ELF-1 (cell line): ENCODE results near the gene COPA.

ENCODE experiments used
- DNase-seq: peaks from one replicate; pipeline ENCODE4 v3.0.0-alpha.2; 2016; ENCODE audit warnings: low read depth, low spot score

Gene COPA

DNA sequence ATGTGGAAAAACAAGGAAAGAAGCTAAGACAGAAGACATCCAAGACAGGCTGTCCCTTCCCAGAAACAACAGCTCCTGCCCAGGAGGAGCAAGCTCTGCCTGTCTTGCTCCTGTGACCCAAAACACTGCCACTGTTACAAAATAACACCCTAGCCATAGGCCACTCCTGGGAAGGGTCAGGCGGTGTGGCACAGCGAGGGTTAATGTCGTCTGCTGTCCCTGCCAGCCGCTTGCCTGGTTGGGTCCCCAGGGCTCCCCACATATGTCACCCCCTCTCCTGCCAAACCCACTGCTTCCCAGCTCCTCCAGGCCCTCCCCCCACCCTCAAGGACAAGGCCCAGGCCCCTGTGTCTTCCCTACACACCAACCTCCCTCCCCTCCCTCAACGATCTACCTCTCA lies 20.0 kb upstream of the COPA start:
- DNase-seq, result no peak

DNA sequence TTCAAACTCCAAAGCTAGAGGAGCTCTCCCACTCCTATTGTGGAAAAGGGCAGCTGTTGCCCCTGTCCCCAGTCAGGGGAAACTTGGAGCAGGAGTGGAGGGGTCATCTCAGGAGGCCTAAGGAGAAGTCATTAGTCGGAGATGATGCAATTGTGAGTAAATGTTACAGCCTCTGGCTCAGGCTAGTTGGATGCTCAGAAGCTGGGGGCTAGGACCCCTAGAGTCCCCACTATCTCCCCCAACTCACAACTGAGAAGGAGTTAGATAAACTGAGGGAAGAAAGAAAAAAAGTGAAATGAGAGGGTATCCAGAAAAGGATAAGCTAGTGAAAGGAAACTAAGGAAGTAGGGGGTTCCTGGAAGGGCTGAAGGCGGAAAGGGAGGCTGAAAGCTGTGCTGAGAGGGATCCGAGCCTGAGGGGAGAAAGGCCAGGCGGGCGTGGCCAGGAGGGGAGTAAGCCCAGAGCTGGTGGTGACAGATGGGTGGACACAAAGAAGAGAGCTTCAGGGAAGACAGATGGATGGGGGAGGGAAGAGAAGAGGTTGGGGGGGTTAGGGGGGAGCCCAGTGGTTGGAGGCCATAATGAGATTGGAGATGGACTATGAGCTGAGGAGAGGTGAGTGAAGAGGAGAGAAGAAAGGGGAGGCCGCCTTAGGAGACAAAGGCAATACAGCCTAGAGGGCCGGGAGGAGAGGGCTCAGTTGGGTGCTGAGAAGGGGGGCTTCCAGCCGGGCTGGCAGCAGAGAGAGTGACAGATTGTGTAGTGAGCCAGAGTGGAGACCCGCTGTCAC lies 19.3 kb upstream of the COPA start:
- DNase-seq, result peak; percentile 88

DNA sequence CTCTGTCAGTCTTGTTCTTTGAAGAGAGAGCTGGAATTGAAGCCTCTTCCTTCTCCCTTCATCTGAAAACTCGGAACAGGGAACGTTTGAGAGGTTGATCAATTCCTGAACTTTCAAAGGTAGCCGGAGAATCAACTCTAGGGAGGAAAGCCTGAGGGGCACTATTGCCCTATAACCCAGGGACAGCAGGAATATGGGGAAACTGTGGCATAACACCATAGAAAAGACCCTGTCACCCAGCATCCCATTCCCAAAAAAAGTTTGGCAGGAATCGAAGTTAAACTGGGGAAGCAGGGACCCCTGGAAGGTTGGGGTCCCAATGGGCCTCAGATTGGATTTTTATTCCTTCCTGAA lies 18.7 kb upstream of the COPA start:
- DNase-seq, result no peak

DNA sequence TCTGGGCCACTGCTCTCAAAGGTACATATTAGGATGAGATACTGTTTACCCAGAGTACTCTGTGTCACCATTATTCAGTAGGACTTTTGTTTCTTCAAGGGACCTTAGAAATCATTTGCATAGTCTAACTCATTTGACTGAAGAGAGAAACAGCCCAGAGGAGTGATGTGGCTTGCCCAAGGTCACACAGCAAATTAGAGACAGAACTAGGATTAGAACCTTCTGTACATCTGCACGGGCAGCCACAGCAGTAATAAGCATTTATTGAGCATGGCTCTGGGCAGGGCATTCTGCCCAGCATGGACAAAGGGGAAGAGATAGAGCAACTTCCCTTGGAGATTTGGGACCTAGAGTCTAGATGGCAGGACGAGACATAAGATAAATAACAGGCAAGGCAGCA lies 18.1 kb upstream of the COPA start:
- DNase-seq, result no peak

DNA sequence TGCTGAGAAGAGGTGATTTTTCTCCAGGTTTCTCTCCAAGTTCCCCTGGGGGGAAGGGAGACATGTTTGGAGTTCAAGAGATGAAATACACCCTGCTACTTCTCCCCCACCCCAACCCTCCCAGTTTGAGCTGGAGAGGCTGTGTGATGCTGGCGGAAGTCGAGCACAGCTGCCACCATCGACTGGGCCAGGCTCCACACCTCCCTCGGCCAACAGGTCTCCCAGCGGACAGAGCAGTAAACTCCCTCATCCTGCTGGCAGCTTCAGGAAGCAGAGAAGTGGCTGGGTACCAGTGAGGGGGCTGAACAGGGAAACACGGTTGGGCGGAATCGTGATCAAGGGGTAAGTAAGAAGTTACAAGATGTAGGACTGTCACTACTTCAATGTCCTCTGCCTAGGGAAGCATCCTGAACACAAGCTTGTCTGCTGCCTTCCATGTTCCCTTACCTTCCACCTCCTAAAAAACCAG lies 17.2 kb upstream of the COPA start:
- no peak for DNase-seq

DNA sequence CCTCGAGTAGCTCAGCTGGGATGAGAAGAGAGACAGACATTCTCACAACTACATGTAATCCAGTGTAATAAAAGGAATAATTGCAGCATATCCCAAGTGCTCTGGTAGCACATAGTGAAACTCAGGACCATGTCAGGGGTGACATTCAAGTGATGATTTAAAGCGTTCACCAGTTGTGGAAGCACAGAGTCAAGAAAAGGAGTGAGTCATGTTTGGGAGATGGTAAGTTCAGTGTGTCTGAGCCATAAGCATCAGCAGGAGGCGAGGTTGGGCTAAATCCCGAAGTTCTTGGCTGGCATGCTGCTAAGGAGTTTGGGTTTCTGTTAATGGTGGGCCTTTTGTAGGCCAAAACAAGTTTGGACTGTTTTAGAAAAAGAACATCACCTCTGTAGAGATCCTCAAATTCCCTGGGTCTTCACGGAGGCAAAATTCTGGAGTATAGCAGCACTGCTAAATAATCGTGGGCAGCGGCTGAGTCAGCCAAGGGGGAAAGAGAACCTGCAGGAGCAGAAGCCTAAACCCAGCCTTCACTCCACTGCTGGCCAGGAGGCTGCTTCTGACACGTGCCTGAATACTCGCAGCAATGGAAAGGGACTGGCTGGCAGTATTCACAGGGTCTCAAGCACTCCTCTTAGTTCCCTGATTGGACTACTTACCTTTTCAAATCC lies 16.6 kb upstream of the COPA start:
- no peak for DNase-seq

DNA sequence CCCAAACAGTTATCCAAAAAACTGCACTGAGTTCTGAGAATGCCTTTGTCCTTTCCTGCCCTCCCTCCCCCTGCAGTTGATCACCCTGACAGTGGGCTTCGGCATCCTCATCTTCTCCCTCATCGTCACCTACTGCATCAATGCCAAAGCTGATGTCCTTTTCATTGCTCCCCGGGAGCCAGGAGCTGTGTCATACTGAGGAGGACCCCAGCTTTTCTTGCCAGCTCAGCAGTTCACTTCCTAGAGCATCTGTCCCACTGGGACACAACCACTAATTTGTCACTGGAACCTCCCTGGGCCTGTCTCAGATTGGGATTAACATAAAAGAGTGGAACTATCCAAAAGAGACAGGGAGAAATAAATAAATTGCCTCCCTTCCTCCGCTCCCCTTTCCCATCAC lies 15.0 kb upstream of the COPA start:
- no peak for DNase-seq

DNA sequence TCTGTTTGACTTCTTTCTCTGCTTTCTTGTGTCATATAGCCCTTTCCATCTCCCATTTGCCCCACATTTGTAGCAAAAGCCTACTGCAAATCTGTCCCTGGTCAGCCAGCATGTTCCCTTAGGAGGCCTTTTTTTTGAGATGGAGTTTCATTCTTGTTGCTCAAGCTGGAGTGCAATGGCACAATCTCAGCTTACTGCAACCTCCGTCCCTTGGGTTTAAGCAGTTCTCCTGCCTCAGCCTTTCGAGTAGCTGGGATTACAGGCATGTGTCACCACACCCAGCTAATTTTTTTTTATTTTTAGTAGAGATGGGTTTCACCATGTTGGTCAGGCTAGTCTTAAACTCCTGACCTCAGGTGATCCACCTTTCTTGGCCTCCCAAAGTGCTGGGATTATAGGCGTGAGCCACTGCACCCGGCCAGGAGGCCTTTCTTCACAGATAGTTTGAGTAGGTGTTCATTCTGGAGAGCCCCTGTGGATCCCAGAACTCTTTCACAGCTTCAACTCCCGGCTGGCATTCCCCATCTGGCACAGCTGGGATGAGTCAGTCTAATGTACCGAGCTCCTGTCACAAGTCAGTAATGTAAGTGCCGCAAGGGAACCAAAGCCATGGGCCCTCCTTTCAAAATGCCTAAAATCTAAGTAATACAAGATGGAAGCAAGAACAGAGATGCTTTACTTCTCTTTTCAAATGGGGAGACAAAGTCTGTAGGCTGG lies 14.4 kb upstream of the COPA start:
- no peak for DNase-seq

DNA sequence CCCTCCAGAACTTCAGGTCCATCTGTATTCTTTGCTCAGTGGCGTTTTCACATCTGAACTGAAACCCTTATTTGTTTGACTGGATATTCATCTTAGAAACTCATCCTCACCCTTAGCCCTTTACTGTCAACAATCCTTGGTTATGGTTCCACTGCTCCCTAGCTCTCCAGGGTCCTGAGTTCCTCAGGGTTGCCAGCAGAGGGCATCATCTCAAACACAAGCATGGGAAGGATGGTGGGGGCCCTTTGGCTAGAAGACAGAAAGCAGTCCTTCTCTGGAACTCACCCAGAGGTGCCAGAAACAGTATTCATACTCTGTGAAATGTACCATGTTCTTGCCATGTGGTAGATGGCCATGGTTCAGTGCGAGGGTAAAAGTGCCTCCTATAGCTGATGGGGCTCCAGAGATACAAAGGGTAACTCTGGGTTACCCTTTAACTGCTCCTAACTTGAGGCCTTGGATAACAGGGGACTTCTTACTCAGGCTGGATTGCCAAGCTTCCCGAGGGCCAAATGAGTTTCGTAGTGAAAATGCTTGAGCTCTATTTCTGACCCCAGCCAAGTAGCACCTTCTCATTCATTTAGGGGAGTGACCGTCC lies 11.4 kb upstream of the COPA start:
- peak; percentile 53 for DNase-seq

DNA sequence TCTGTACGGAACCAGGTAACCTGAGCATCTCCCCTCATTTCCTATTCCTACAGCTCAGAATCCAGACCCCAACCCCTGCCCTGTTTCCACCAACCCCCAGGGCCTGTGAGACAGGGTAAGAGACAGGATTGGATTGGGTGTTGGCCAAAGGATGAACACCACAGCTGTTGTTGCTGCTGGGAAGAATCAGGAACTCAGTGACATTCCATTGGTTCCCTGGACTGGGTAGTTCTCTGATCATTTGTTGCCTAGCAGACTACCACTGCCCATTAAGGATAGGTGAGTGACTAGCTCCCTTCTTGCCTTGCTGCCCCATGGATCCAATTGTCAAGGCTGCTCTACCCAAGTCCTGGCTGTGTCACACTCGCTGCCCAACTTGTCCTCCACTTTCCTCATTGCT lies 10.2 kb upstream of the COPA start:
- DNase-seq, result no peak

DNA sequence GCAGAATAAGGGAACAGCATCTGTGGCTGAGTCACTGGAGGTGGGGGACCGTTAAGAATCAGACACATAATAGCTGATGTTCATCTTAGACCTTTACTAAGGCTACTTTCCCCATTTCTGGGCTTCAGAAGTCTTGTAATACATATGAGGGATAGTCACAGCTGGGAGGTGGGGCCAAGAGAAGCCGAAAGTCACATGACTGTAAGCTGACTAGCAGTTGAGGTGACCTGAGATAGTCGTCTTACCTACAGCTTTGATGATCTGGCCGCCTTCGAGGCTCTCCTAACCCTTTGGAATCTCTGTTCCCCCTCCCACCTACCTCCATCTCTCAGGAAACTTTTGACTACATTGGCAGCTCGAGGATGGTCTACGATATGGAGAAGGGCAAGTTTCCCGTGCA lies 9.5 kb upstream of the COPA start:
- DNase-seq, result no peak

DNA sequence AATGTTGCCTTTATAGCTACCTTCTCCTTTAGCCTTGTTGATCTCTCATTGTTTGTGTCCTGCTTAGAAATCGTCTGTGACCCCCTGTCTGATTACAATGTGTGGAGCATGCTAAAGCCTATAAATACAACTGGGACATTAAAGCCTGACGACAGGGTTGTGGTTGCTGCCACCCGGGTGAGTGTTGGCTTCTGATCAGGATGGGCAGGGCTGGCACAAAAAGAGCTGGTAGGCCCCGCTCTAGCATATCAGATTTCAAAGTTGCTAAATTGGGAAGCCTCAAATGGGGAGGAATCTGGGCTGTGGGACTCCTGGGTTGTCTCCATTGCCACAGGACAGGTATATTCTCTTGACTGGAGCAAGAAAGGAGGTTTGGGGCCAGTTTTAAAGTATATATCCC lies 8.6 kb upstream of the COPA start:
- DNase-seq, result no peak

DNA sequence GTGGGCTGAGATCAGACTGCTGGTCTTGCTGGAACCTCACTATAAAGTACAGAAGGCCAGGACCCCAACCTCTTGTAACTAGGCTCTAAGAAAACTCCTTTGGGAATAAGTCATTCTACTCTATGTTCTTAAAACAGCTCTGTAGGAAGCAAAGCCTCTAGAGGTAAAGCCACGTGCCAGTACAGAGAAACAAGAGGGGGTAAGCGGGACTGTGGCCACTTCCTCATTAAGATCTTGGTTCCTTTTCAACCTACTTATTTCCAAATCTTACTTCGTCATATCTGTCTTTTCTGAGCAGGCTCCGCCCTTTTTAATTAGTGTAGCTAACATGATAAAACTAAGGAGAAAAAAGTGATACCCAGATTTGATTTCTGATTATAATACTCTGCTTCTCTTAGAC lies 3.9 kb upstream of the COPA start:
- DNase-seq, result no peak

DNA sequence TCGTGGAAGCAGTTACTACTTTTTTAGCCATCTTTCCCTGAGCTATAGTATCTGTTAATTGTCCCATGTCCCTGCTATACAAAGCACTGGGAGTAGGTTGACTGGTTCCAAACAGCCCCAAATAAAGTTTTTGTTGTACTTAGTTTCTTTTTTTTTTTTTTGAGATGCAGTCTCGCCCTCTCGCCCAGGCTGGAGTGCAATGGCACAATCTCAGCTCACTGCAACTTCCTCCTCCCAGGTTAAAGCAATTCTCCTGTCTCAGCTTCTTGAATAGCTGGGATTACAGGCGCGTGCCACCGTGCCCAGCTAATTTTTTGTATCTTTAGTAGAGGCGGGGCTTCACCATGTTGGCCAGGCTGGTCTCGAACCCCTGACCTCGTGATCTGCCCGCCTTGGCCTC lies 3.4 kb upstream of the COPA start:
- no peak for DNase-seq

DNA sequence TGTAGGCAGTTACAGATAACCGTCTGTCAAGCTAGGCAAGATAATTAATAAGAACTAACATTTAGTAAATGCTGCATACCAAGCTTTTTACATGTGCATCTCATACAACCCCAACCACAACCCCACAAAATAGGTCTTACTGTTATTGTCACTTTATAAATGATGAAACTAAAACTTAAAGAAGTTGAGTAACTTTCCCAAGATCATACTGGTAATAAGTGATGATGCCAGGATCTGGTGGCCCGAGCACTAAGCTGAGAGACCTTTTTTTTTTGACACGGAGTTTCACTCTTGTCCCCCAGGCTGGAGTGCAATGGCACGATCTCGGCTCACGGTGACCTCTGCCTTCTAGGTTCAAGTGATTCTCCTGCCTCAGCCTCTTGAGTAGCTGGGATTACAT lies 1.9 kb upstream of the COPA start:
- DNase-seq, result no peak

DNA sequence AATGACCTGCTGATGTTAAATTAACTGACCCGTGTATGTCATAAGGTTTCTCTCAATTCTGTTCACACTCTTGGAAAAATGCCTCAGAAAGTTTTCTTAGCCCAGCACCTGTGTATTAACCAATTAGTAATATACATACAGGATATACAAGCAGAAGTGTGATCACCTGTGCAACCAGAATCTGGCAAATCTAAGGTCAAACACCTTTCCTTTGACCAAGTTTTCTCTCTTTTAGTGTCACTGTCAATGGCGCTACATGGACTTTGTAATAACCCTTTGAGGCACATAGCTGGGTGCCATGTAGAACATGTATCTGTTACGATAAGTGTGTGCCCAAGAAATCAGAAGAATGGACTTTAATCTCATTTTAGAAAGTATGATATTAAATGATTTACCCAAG lies 1.2 kb upstream of the COPA start:
- DNase-seq, result no peak

DNA sequence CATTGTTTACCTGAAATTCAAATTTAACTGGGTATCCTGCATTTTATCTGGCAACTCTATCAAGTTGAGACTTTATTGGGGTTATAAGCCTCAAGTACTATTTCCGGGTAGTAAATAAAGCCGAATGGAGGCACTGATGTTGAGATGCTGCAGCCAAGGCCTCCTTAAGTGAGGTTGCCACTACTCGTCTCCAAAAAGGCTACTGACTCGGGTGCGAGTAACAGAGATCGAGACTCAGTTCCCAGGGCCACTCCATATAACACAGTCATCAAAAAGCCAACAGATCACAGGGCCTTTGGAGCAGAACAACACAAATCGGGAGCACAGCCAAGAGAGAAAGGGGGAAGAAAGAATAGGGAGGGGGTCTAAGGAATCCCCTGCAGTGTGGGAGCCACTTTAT lies 524 bp downstream of the COPA start:
- no peak for DNase-seq

DNA sequence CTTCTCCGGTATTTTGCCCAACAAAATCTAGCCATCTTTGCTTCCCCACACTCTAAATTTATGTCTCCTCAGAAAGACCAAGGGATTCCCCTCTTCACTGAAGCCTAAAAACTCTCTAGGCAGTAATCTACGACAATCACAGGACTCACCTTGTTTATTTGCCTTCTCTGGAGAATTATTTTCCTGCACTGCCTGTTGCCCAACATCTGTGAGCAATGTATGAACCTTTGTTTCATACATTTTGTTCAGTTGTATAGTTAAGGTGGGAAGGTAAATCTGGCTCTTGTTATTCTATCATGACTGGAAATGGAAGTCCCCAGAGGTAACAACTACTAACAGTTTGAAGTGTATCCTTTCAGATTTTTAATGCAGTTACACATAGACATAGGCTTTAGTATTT lies 2.2 kb downstream of the COPA start:
- DNase-seq, result no peak

DNA sequence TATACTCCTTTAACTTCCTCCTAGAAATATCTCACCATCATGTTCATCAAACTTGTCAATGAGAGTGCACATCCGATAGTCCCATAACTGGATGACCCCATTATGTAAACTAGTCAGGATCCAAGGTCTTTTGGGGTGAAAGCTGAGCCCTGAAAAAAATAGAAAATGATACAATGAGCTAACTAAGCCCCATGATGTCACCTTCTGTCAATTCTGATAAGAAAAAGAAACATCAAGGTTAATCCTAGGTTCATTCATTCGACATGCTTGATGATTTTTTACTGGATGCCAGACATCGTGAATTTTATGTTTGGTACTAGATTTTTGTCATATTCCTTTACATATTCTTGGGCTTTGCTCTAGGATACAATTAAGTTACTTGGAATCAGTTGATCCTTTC lies 2.9 kb downstream of the COPA start:
- DNase-seq, result no peak

DNA sequence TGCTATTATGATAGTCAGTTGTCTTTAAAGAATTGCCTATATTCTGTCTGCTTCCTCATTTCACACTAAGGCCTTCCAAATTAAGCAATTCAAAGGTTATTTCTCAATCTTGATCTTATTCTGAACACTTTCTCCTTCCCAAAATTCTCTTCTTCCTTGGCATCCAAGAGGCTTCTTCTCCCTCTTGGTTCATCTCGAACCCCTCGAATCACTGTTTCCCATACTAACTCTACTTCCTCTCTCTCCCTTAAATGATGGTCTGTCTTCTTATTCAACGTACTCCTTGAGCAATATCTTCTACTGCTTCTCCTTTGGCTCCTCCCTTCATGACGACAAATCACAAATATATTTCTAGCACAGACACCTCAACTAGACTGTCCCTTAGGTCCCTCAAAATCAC lies 4.5 kb downstream of the COPA start:
- no peak for DNase-seq

DNA sequence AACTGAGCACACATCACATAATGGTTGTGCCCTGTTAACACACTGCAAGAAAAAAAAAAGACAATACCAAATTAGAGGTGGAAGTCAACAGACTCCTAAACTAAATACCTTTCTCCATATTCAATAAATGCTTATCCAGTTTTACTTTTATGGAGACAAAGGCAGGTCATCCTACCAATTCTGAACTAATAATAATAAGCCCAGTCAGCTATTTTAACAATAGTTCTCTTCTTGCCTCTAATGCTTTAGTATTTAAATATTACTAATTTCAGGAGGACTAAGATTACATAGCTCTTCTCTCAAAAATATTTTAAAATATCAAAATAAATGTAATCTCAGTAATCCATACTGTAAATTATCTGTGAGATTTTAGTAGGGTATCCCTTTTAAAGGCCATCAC lies 10.5 kb downstream of the COPA start:
- DNase-seq, result no peak

DNA sequence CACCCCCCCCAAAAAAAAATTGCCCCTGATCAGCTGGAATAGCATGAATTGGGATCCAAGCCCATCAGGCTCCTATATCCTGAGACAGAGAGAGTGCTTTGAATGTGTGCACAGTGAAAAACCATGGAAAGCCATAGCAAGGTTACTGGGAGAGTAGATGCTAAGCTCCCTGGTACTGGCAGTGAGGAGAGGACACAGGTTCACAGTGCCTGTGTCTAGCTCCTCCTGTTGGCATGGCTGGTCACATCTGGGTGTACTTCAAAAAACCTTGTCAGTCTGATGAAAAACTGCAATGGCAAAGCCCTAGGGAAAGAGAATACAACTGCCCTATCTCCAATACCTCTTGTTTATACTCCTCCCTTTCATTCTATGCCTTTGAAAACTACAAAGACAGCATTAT lies 12.9 kb downstream of the COPA start:
- no peak for DNase-seq

DNA sequence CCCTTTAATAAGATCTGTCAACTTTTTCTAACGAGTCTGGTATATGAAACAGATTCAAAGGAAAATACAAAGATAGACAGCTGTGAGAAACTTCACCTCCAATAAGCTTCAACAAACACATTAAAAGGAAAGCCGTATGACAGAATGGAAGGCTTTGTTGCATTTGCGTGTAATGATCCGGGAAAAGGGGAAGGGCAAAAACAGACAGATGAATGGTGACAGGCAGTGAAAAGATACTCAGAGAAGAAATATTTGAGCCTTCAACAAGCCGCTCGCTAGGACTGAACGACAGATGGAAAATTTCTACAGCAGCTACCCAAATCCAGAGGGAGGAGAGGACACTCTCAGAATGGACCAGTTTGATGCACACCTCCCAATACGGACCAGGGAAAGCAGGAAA lies 14.9 kb downstream of the COPA start:
- no peak for DNase-seq
